Brain pericyte (primary cell): ENCODE measurements around the gene SPATA3.
"Not testable (repeated sequence)": the region's sequence is repeated elsewhere in the genome, so short reads cannot be mapped to it uniquely, and the experiment has no call there.

Source experiments
- DNase-seq: peaks from one replicate; pipeline ENCODE4 v3.0.0-alpha.2; 2012; ENCODE audit warnings: low read depth, low spot score

SPATA3 gene

GRCh38 chr2:231025059-231025458, 29.1 kb downstream of the SPATA3 start:
- not testable (repeated sequence) for DNase-seq

GRCh38 chr2:231028889-231029288, 33.0 kb downstream of the SPATA3 start:
- DNase-seq, result no peak

GRCh38 chr2:231029563-231029962, 33.6 kb downstream of the SPATA3 start:
- no peak for DNase-seq

GRCh38 chr2:231030725-231031124, 34.8 kb downstream of the SPATA3 start:
- no peak for DNase-seq

- DNase-seq, result no peak
These were observed 36.7 kb downstream of the SPATA3 start for GRCh38 chr2:231032575-231033140.

GRCh38 chr2:231033147-231034132, 37.5 kb downstream of the SPATA3 start:
- DNase-seq, result no peak

DNA sequence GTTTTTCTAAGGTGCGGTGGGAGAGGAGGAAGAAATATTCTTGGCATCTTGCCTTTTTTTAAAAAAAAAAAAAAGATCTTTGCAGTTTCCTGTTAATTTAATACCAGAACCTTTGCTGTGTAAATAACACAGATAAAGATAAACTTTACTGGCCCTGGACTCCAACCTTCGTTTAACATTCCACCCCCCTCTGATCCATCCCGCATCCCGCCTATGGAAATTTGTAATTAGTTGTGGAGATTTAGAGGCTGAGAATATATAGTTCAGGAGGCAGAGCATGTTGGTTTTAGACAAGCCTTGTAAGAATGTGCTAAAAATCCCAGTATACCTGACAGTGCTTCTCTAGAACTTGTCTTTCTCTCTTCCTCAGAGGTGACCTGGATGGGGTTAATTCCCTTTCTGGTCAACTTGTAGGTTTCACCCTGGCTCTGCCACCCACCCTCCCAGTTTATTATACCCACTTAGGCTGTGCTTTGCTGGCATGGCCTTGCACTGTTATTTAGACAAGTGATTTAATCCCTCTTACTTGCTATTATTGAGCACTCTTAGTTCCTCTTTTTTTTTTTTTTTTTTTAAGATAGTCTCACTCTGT, 38.5 kb downstream of the SPATA3 start:
- no peak for DNase-seq

DNA sequence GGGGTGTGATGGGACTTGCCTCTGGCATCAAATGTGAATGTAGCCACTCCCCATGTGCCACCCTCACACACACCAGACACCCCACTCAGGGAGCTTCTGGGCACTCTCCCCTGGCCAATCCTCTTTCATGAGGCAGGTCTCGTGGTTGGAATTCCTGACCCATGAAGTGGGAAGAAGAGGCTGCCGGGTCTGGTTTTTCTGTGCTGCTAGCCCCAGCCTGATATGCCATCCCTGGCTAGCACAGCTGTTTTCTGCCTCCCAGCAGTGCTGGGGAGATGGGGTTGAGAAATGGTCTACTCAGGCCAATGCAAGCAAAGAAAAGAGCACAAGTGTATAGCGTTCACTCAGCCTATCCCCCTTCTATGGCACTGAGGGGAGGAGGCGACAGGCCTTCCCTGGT, 40.2 kb downstream of the SPATA3 start:
- DNase-seq, result no peak

DNA sequence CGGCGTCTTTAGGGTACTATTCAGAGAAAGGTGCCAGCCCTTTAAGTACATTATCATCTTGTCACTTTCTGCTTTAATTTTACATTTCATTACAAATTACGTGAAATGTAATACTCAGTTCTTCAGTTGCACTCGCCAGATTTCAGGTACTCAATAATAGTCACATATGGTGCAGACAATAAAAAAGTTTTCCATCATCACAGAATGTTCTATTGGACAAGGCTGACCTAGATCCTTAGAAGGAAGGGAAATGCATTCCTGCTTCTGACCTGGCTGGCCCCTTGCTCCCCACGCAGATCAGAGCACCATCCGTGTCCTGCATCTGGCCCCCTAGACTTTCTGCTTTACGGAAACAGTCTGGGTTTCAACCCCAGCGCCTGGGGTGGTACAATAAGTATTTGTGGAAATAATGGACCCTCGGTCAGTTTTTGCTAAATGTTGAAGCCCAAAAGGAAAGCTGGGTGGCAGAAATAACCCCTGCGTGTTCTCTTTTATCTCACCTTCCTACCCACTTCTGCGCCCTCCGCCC, 40.7 kb downstream of the SPATA3 start:
- no peak for DNase-seq

- no peak for DNase-seq
These were observed 41.3 kb downstream of the SPATA3 start, which contains the start of gene C2orf72 for GRCh38 chr2:231037202-231037730. C2orf72 (plus strand) TSS chr2:231037523; CDS start chr2:231037566, 43 bp downstream.

- DNase-seq, result no peak
These were observed 42.0 kb downstream of the SPATA3 start for GRCh38 chr2:231037731-231038482.

DNA sequence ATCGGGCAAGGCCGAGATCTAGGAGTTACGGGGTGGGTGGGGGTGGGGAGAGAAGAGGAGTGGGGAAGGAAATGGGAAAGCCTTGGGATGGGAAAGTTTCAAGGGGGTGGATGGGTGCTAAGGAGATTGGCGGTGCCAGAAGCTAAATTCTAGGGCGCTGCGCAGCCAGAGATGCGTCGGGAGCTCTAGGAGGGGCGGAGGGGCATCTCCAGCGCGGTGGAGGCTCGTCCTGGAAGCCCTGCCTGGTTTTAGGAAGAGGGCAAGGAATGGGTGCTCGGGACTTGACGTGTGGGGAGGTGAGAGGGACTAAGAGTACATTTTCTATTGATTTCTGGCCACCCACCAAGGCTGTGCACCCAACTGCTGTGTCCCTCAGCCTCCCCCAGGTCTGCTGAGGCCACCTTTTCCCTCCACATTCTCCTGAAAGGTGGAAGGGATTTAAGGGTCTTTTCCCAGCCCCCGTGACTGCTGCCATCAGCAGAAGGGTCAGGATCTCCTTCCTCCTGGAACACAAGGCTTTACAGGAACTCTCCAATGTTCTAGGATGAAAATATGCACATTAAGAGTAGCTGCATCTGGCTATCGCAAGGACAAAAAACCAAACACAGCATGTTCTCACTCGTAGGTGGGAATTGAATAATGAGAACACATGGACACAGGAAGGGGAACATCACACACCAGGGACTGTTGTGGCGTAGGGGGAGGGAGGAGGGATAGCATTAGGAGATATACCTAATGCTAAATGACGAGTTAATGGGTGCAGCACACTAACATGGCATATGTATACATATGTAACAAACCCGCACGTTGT, 42.8 kb downstream of the SPATA3 start:
- no peak for DNase-seq

DNA sequence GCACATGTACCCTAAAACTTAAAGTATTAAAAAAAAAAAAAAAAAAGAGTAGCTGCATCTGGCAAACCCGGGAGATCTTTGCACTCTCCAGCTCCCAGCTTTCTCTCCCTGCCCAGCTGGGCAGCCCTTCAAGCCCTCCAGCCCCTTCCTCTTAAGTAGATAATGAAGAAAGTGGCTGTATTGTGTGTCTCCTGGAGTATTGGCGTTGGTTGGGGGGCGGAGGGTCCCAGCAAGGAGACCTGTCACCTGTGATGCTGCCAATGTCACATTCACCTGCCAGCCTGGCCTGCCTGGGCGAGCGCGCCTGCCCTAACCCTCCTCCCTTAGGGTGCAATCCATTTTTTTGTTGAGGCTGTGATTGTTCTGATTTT, 43.4 kb downstream of the SPATA3 start:
- no peak for DNase-seq

DNA sequence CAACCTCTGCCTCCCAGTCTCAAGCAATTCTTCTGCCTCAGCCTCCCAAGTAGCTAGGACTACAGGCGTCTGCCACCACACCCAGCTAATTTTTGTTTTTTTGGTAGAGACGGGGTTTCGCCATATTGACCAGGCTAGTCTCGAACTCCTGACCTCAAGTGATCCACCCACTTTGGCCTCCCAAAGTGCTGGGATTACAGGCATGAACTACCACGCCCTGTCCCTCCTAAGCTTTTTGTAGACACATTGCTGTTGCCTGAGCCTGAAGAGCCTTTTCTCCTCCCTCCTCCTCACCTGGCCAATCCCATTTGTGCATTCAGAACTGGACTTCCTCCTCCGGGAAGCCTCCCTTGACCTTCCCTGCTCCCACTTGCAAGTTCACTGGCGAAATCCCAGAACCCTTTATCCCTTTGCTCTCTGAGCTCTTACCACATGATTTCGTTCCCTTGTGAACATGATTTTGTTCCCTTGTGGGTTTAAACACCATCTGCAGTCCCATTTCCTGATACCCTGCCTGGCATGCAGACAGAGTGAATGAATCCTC, 44.0 kb downstream of the SPATA3 start:
- no peak for DNase-seq

DNA sequence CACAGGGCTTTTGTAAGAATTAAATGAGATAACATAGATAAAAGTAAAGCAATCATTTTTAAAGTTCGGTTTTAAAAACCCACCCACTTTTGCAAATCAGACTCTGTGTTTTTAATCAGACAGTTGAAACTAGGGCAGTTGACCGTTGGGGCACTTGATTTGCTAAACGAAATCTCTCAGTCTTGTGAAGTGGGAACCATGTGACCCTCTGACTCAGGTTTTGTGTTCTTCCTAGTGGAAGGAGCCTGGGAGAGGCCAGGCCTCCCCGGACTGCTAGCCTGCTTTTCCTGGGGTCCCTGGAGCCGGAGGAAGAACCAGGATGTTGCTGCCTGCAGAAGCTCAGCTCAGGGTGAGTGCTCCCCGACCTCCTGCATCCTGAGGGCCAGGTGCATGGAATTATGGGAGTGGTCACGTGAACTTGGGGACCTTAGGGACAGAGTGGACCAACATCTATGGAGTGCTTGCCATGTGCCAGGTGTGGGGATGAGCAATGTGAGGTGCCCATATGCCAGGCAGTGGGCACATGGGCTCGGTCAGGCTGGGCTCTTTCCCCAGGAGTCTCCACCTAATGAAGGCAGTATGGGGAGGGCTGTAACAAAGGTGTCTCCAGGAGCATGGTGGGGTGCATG, 45.3 kb downstream of the SPATA3 start:
- no peak for DNase-seq

GRCh38 chr2:231043796-231044195, 47.9 kb downstream of the SPATA3 start:
- no peak for DNase-seq

GRCh38 chr2:231046916-231047273, 51.0 kb downstream of the SPATA3 start:
- DNase-seq, result no peak

DNA sequence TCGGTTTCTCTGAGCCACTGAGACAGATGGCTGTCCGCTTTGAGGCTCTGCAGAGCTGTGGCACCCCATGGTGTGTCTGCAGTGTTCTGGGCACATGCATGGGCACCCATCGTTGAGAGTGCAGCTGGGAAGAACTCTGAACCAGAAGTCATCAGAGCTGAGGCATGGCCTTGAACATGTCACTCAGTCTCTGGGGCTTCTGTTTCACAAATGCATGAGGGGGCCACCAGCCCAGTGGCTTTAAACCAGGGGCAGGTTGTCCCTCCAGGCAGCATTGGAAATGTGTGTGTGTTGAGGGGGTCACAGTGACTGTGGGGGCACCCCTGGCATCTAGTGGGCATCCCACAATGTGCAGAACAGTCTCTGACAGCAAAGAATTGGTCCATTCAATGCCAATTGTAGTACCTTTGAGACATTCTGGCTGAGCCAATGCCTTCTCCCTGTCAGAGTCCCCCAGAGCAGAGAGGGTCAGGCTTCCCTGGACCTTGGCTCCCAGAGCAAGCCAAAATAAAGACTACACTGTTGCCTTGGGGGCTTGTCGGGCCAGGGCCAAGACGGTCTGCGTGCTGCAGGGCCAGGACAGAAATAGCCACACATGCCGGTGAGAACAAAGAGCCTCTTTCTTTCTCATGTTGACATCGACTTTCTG, 51.5 kb downstream of the SPATA3 start:
- DNase-seq, result no peak
